Measurements from ENCODE around the gene DDOST.

GRCh38 chr1:20626524-20626923, 34.6 kb downstream of the DDOST start:
- no peak for TF ChIP-seq PKNOX1 (IDR thresholded peaks at IDR 0.05)
- no peak for TF ChIP-seq YY1 (IDR thresholded peaks at IDR 0.05; ENCODE audit: low read depth, low read length)
- TF ChIP-seq RBBP5 (conservative IDR thresholded peaks at IDR 0.05) = no peak
- no peak for TF ChIP-seq NBN (IDR thresholded peaks at IDR 0.05)
- TF ChIP-seq MAX (IDR thresholded peaks at IDR 0.05; ENCODE audit: low read depth, low read length) = no peak
- TF ChIP-seq CTCF (IDR thresholded peaks at IDR 0.05 in 2 of 3, conservative IDR thresholded peaks at IDR 0.05 in 1 of 3; ENCODE audit: control insufficient read depth in 2 of 3, extremely low read depth in 1 of 3, insufficient read depth in 1 of 3, low read depth in 3 of 3, low read length in 3 of 3) = no peak
- no peak for TF ChIP-seq FOXM1 (IDR thresholded peaks at IDR 0.05; ENCODE audit: low read depth, low read length)
- TF ChIP-seq FOS (IDR thresholded peaks at IDR 0.05; ENCODE audit: borderline replicate concordance, extremely low read depth, insufficient read length) = no peak
- no peak for TF ChIP-seq ASH2L (IDR thresholded peaks at IDR 0.05; ENCODE audit: borderline replicate concordance, low read depth)
- no peak for TF ChIP-seq YBX1 (IDR thresholded peaks at IDR 0.05)
